LNCAP (cell line): Measurements from ENCODE around the gene C8A.

Source experiments
- TF ChIP-seq, protein P1 (sequence below): fragments of 450-650 bp; IDR thresholded peaks from 2 replicates; pipeline ENCODE4 v1.5.1; 2017; ENCODE audit warnings: mild to moderate bottlenecking

The C8A gene

GRCh38 chr1:56854521-56855099, at the start of gene C8A:
TSS of gene C8A (plus strand) at chr1:56854797. CDS start at chr1:56854902, 105 bp downstream.
- TF ChIP-seq, protein P1, sequence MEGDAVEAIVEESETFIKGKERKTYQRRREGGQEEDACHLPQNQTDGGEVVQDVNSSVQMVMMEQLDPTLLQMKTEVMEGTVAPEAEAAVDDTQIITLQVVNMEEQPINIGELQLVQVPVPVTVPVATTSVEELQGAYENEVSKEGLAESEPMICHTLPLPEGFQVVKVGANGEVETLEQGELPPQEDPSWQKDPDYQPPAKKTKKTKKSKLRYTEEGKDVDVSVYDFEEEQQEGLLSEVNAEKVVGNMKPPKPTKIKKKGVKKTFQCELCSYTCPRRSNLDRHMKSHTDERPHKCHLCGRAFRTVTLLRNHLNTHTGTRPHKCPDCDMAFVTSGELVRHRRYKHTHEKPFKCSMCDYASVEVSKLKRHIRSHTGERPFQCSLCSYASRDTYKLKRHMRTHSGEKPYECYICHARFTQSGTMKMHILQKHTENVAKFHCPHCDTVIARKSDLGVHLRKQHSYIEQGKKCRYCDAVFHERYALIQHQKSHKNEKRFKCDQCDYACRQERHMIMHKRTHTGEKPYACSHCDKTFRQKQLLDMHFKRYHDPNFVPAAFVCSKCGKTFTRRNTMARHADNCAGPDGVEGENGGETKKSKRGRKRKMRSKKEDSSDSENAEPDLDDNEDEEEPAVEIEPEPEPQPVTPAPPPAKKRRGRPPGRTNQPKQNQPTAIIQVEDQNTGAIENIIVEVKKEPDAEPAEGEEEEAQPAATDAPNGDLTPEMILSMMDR = no peak

GRCh38 chr1:56806804-56807203, 47.8 kb upstream of the C8A start:
- TF ChIP-seq, protein P1 = peak; percentile 30; the same call in 1 of the 2 replicates

- TF ChIP-seq, protein P1 = no peak
Measured at GRCh38 chr1:56808410-56808809, 46.2 kb upstream of the C8A start.

DNA sequence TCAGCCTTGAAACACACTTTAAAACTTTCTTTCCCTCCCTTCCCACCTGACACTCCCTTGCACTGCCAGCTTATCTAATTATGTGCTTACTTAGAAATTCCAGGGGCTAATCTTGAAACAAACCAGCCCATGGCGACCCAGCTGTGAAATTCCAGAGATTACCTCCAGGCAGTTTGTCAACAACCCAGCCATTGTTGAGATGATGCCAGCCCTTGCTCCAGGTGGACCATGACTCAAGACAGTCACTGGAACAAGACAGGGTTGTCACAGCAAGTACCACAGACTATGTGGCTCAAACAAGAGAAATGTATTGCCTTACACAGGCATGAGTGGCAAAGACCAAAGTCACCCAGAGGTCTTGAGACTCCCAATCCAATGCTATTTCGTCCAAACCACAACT, 43.3 kb upstream of the C8A start:
- TF ChIP-seq, protein P1 = no peak

DNA sequence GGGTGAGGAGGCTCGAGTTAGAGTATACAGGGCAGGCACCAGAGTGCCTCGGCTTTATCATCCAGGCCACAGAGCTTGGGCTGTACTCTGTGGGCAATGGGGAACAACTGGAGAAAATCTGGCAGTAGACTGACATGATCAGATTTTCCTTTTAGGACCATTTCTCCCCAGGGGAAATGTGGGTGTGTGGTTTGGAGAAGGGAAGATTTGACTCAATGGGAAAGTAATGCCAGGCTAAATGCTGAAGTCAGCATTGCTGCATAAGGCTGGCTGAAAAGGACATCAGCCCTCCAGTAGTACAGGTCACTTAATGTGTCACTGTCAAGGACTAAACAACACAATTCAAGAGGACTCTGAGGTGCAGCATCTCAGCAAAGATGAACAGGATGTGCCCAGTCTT, 40.4 kb upstream of the C8A start:
- TF ChIP-seq, protein P1 = no peak

GRCh38 chr1:56816264-56816663, 38.3 kb upstream of the C8A start:
- TF ChIP-seq, protein P1 = no peak

- TF ChIP-seq, protein P1 = no peak
Measured at GRCh38 chr1:56816909-56817308, 37.7 kb upstream of the C8A start.
